SK-N-SH (cell line): ENCODE results near the gene PRRT4.

Source experiments
- CTCF ChIP-seq: fragments of 200-600 bp; sonication (generic); IDR thresholded peaks from 2 replicates; pipeline ENCODE4 v1.6.1; 2017; ENCODE audit warnings: antibody characterized with exemption, mild to moderate bottlenecking, moderate library complexity
- EP300 ChIP-seq, 2 experiments: IDR thresholded peaks; 2 replicates each; pipeline versions ENCODE4 v1.4.0 to v1.6.1; 2012; ENCODE audit warnings: borderline replicate concordance in 1 of 2, low read depth in 1 of 2, low read length in 1 of 2
- EZH2phosphoT487 ChIP-seq: fragments of 200-600 bp; sonication (generic); IDR thresholded peaks from 2 replicates; pipeline ENCODE4 v1.6.1; 2017; ENCODE audit warnings: low read depth, mixed run types, mild to moderate bottlenecking, antibody characterized with exemption, moderate library complexity, borderline replicate concordance
- GABPA ChIP-seq: IDR thresholded peaks from 2 replicates; pipeline ENCODE4 v1.4.0; 2012; ENCODE audit warnings: low read depth, mild to moderate bottlenecking
- IRF3 ChIP-seq: fragments of 150-350 bp; IDR thresholded peaks from 2 replicates; pipeline ENCODE4 v1.6.1; 2016; ENCODE audit warnings: mild to moderate bottlenecking, low read depth, low read length
- NRF1 ChIP-seq: IDR thresholded peaks from 2 replicates; pipeline ENCODE4 v1.6.1; 2012; ENCODE audit warnings: low read depth, mild to moderate bottlenecking, low read length
- PBX3 ChIP-seq: IDR thresholded peaks from 2 replicates; pipeline ENCODE4; 2012
- POLR2AphosphoS5 ChIP-seq: IDR thresholded peaks from 2 replicates; pipeline ENCODE4 v1.6.1; 2012; ENCODE audit warnings: low read depth, low read length
- RXRA ChIP-seq: IDR thresholded peaks from 2 replicates; pipeline ENCODE4 v1.4.0; 2012; ENCODE audit warnings: low read depth, mild to moderate bottlenecking, borderline replicate concordance
- SIN3A ChIP-seq: IDR thresholded peaks from 2 replicates; pipeline ENCODE4 v1.6.1; 2012; ENCODE audit warnings: low read depth, mild to moderate bottlenecking, low read length, moderate library complexity, borderline replicate concordance
- YY1 ChIP-seq: IDR thresholded peaks from 2 replicates; pipeline ENCODE4 v1.4.0; 2012; ENCODE audit warnings: low read depth, mild to moderate bottlenecking
- TF ChIP-seq, protein P1 (sequence below): fragments of 150-350 bp; IDR thresholded peaks from 2 replicates; pipeline ENCODE4 v1.6.1; 2017; ENCODE audit warnings: antibody characterized with exemption, low read length, low read depth, borderline replicate concordance
- TF ChIP-seq, protein P2 (sequence below): IDR thresholded peaks from 2 replicates; pipeline ENCODE4 v1.4.0; 2012; ENCODE audit warnings: low read depth

DNA sequence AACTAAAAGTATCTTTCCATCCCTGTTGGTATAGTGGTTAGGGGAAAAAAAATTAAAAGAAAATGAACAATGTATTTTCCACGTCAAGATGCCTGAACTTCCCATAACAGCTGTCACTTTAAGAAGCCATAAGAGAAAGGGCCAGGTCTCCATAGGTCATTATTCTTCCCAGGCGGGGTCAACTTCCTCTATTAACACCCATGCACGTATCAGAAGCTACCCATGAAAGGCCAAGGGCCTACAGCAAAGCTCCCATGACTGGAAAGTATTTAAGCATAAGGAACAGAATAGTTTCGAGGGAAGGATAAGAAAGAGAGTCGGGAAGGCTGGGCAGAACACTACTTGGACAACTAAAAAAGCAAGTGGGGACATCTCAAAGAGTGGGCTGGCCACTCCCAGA lies 57.8 kb downstream of the PRRT4 start:
- TF ChIP-seq, protein P1, sequence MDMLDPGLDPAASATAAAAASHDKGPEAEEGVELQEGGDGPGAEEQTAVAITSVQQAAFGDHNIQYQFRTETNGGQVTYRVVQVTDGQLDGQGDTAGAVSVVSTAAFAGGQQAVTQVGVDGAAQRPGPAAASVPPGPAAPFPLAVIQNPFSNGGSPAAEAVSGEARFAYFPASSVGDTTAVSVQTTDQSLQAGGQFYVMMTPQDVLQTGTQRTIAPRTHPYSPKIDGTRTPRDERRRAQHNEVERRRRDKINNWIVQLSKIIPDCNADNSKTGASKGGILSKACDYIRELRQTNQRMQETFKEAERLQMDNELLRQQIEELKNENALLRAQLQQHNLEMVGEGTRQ, result no peak
- TF ChIP-seq NRF1 (no peak), PBX3 (no peak), CTCF (no peak), YY1 (no peak), EP300 (IDR thresholded peaks at IDR 0.05; ENCODE audit: borderline replicate concordance in 1 of 2, low read depth in 1 of 2, low read length in 1 of 2) (no peak), IRF3 (no peak), RXRA (no peak), EZH2phosphoT487 (no peak), GABPA (no peak), POLR2AphosphoS5 (no peak), SIN3A (no peak)
- TF ChIP-seq, protein P2, sequence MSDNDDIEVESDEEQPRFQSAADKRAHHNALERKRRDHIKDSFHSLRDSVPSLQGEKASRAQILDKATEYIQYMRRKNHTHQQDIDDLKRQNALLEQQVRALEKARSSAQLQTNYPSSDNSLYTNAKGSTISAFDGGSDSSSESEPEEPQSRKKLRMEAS, result no peak
